MCF 10A (cell line): ENCODE data around the gene FATE1. TPM values are rescaled to one million over a fixed set of nuclear protein-coding genes. Genes with fewer than 3 reads are reported as not detected.

ENCODE experiments used
- BruUV-seq: library from RNA; stranded (reverse); fragments of 400-500 nt; replicated peaks from 2 replicates; lab custom pipeline; 2021; lab: Mats Ljungman, UMichigan
- CTCF ChIA-PET: fragments of 300-600 bp; sonication (Branson Sonifier 250); formaldehyde crosslinking; extraction: SDS; loops from one replicate; lab custom pipeline; 2021; ENCODE audit warnings: antibody characterized with exemption, inconsistent platforms; lab: Yijun Ruan, JAX
- POLR2A ChIA-PET: fragments of 300-600, 350-650 bp; sonication (Branson Sonifier 250); formaldehyde crosslinking; extraction: SDS; loops from one replicate; lab custom pipeline; 2020; ENCODE audit warnings: antibody characterized with exemption, inconsistent platforms; lab: Yijun Ruan, JAX
- DNase-seq: peaks from one replicate; pipeline ENCODE4 v3.0.0-alpha.2; 2018; ENCODE audit not compliant: unreplicated experiment
- H3K27ac Mint-ChIP-seq: one replicate; pipeline ENCODE4 v1.8.0; 2022; ENCODE audit warnings: mild to moderate bottlenecking, low read depth, mixed read lengths; ENCODE audit not compliant: unreplicated experiment
- H3K27me3 Mint-ChIP-seq: one replicate; pipeline ENCODE4 v1.8.0; 2022; ENCODE audit warnings: mixed read lengths; ENCODE audit not compliant: insufficient read depth, unreplicated experiment
- H3K36me3 Mint-ChIP-seq: one replicate; pipeline ENCODE4 v1.8.0; 2022; ENCODE audit warnings: mild to moderate bottlenecking, moderate library complexity, mixed read lengths; ENCODE audit not compliant: insufficient read depth, unreplicated experiment
- H3K4me1 Mint-ChIP-seq: one replicate; pipeline ENCODE4 v1.8.0; 2022; ENCODE audit warnings: mixed read lengths; ENCODE audit not compliant: insufficient read depth, unreplicated experiment
- H3K4me3 Mint-ChIP-seq: one replicate; pipeline ENCODE4 v1.8.0; 2022; ENCODE audit warnings: mild to moderate bottlenecking, moderate library complexity, mixed read lengths; ENCODE audit not compliant: unreplicated experiment
- H3K9me3 Mint-ChIP-seq: one replicate; pipeline ENCODE4 v1.8.0; 2022; ENCODE audit warnings: mixed read lengths; ENCODE audit not compliant: unreplicated experiment
- CTCF ChIP-seq: fragments of 200-600 bp; IDR thresholded peaks from one replicate; pipeline ENCODE4 v1.8.0; 2022; ENCODE audit warnings: antibody characterized with exemption, mild to moderate bottlenecking; ENCODE audit not compliant: unreplicated experiment
- intact Hi-C: fragments of 100-400 bp; cut with micrococcal nuclease; formaldehyde crosslinking; loops from 2 replicates; pipeline ENCODE4 v1.14.1; 2022
- total RNA-seq: library from RNA; stranded (reverse); gene quantifications from 2 replicates; pipeline ENCODE4 v1.2.3, GENCODE V29; 2022

The FATE1 gene
- total RNA-seq, 1 experiment from 2014 or later = not detected

GRCh38 chrX:151703487-151703886, 12.3 kb upstream of the FATE1 start:
- no peaks in the 10 kb centered on the region for H3K36me3 Mint-ChIP-seq
- H3K27me3 Mint-ChIP-seq = no peaks in the 10 kb centered on the region
- TF ChIP-seq CTCF = no peak
- H3K4me1 Mint-ChIP-seq = no peaks in the 10 kb centered on the region
- peak; percentile 52 for DNase-seq
- BruUV-seq = no TSS peak
- intact Hi-C loops = no loop called here
- POLR2A ChIA-PET = no interaction called here
- CTCF ChIA-PET = no interaction called here
- H3K9me3 Mint-ChIP-seq = no peaks in the 10 kb centered on the region
- no peak overlapping the region for H3K4me3 Mint-ChIP-seq
- H3K27ac Mint-ChIP-seq = no peak overlapping the region

- Mint-ChIP-seq H3K4me3 (no peak overlapping the region), H3K4me1 (no peaks in the 10 kb centered on the region), H3K9me3 (no peaks in the 10 kb centered on the region), H3K27ac (no peak overlapping the region), H3K27me3 (no peaks in the 10 kb centered on the region), H3K36me3 (no peaks in the 10 kb centered on the region)
- POLR2A ChIA-PET = interaction anchor here (0.7 kb wide), 1 partner anchor 936 kb away, joined by 3 read pairs; no protein-coding TSS in a partner anchor
- CTCF ChIA-PET = no interaction called here
- no peak for DNase-seq
- TF ChIP-seq CTCF = no peak
- intact Hi-C loops = no loop called here
- BruUV-seq = no TSS peak
These were observed 11.7 kb upstream of the FATE1 start for GRCh38 chrX:151704041-151704663.

- Mint-ChIP-seq H3K4me3 (no peak overlapping the region), H3K27me3 (no peaks in the 10 kb centered on the region), H3K4me1 (no peaks in the 10 kb centered on the region), H3K36me3 (no peaks in the 10 kb centered on the region), H3K9me3 (no peaks in the 10 kb centered on the region), H3K27ac (no peak overlapping the region)
- BruUV-seq = no TSS peak
- intact Hi-C loops = no loop called here
- TF ChIP-seq CTCF = no peak
- POLR2A ChIA-PET = no interaction called here
- CTCF ChIA-PET = interaction anchor here (0.6 kb wide), 1 partner anchor 74 kb away, joined by 4 read pairs; no protein-coding TSS in a partner anchor
- DNase-seq = no peak
These were observed 7.0 kb upstream of the FATE1 start for GRCh38 chrX:151708821-151709220.

GRCh38 chrX:151710457-151710856, 5.4 kb upstream of the FATE1 start:
- ChIA-PET CTCF (interaction anchor here (0.6 to 1.0 kb wide), 4 partner anchors 19 to 1106 kb away, joined by 3 read pairs; no protein-coding TSS in a partner anchor), POLR2A (no interaction called here)

More at GRCh38 chrX:151710457-151710856, 5.4 kb upstream of the FATE1 start:
- H3K9me3 Mint-ChIP-seq = no peaks in the 10 kb centered on the region
- H3K27me3 Mint-ChIP-seq = no peaks in the 10 kb centered on the region
- H3K4me1 Mint-ChIP-seq = no peaks in the 10 kb centered on the region
- TF ChIP-seq CTCF = no peak
- H3K4me3 Mint-ChIP-seq = no peak overlapping the region
- no TSS peak for BruUV-seq
- no peak overlapping the region for H3K27ac Mint-ChIP-seq
- intact Hi-C loops = no loop called here
- no peak for DNase-seq
- H3K36me3 Mint-ChIP-seq = no peaks in the 10 kb centered on the region
